SIG-M5 treated with dmso at 0.1 percent for 504 hours (cell line): Measurements from ENCODE around the gene CHMP3.

Experiments used
- DNase-seq: peaks from one replicate; lab custom pipeline; 2025; ENCODE audit not compliant: unreplicated experiment; lab: John Stamatoyannopoulos, UW

Gene CHMP3

DNA sequence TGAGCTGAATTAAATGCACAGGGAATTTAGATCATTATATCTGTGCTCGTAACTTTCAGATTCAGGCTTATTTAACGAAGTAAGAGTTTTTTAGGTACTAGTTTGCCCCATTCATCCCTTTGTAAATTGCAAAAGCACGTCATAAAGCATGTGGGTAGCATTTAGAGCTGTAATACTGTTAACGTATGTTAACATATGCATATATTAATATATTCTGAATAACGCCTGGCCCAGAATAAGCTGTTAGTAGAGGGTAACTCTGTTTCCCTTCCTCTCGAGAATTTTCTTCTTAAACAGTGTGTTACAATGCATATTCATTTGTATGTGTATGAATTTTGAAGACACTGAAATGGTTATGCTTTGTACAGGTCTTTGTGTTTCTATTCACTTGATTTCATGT, 91.6 kb downstream of the CHMP3 start:
- DNase-seq: no peak

DNA sequence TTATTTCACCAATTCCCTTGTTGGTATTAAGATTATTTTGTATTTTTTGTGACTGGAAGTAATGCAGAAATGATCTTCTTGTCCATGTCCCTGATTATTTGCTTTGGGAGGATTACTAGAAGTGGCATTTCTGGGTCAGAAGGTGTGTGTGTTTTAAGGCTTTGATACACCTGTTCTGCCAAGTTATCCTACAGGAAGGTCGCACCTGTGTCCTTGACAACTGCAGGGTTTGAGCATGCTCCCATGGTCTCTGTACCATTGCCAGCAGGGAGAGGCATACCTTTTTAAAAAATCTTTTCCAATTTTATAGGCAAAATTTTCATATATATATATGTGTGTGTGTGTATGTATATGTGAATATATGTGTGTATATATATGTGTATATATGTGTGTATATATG, 92.4 kb downstream of the CHMP3 start:
- DNase-seq: no peak

- DNase-seq: no peak
Observed at GRCh38 chr2:86468162-86469033, 94.8 kb downstream of the CHMP3 start.

DNA sequence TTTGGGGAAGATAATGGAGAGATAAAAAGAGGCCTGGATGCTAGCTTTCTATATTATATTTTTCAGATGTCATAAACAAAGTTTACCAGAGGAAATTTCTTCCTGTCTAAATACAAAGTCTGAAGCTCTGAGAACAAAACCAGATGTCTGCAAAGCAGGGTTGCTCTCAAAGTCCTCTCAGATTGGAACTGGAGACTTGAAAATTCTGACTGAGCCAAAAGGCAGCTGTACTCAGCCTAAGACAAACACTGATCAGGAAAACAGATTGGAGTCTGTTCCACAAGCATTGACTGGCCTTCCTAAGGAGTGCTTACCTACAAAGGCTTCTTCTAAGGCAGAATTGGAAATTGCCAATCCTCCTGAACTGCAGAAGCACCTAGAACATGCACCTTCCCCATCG, 96.9 kb downstream of the CHMP3 start:
- no peak for DNase-seq

- no peak for DNase-seq
Observed at GRCh38 chr2:86464652-86465051, 98.6 kb downstream of the CHMP3 start.

- DNase-seq: no peak
Observed at GRCh38 chr2:86461042-86461743, 102.0 kb downstream of the CHMP3 start.

- no peak for DNase-seq
Observed at GRCh38 chr2:86455181-86455580, 108.1 kb downstream of the CHMP3 start.

GRCh38 chr2:86454238-86454637, 109.0 kb downstream of the CHMP3 start:
- DNase-seq: no peak

DNA sequence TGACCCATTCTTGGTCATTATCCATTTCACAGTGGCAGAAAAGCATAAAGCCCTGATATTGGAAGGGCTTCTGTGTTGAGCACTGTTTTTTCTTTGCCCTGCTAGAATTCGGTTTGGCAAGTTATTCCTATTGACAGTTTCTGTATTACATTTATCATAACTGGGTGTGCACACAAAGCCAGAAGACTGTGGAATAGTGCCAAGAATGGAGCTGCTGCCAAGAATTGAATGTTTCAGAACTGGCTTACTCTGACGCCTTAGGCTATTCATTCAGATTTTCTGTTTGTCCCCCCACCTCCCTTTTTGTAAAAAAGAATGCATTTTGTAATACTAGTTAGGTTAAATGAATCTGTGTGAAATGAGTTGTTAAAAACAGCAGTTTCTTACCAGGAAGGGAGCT, 109.4 kb downstream of the CHMP3 start:
- DNase-seq: no peak
